Astrocyte of the cerebellum (primary cell): Measurements from ENCODE around the gene MAML1.

Source experiments
- DNase-seq: peaks from one replicate; pipeline ENCODE4 v3.0.0-alpha.2; 2011; ENCODE audit warnings: low read depth
- H3K4me3 ChIP-seq: 2 replicates; pipeline ENCODE4 v1.5.1; 2011; ENCODE audit warnings: mild to moderate bottlenecking, low read depth, low read length, moderate library complexity
- in situ Hi-C: cut with HindIII; loops from 2 replicates; pipeline ENCODE4 v1.10.0; 2017; ENCODE audit warnings: low sequenced_read_pairs
- TF ChIP-seq, protein P1 (sequence below): IDR thresholded peaks from 2 replicates; pipeline ENCODE4 v1.5.1; 2012; ENCODE audit warnings: low read length, low read depth, moderate library complexity, mild to moderate bottlenecking; ENCODE audit errors: missing control alignments

The MAML1 gene

GRCh38 chr5:179802950-179803562 is 70.4 kb downstream of the MAML1 start:
- in situ Hi-C loops: no loop called here
- TF ChIP-seq, protein P1, sequence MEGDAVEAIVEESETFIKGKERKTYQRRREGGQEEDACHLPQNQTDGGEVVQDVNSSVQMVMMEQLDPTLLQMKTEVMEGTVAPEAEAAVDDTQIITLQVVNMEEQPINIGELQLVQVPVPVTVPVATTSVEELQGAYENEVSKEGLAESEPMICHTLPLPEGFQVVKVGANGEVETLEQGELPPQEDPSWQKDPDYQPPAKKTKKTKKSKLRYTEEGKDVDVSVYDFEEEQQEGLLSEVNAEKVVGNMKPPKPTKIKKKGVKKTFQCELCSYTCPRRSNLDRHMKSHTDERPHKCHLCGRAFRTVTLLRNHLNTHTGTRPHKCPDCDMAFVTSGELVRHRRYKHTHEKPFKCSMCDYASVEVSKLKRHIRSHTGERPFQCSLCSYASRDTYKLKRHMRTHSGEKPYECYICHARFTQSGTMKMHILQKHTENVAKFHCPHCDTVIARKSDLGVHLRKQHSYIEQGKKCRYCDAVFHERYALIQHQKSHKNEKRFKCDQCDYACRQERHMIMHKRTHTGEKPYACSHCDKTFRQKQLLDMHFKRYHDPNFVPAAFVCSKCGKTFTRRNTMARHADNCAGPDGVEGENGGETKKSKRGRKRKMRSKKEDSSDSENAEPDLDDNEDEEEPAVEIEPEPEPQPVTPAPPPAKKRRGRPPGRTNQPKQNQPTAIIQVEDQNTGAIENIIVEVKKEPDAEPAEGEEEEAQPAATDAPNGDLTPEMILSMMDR: no peak

GRCh38 chr5:179803651-179804554 is 71.3 kb downstream of the MAML1 start:
- no peak overlapping the region for H3K4me3 ChIP-seq
- in situ Hi-C loops: no loop called here
- TF ChIP-seq, protein P1: no peak
- DNase-seq: no peak

More at GRCh38 chr5:179802950-179803562, 70.4 kb downstream of the MAML1 start:
- no peak for DNase-seq
- no peak overlapping the region for H3K4me3 ChIP-seq

GRCh38 chr5:179804555-179804947 is 71.9 kb downstream of the MAML1 start:
- in situ Hi-C loops: no loop called here
- H3K4me3 ChIP-seq: peak overlapping the region; percentile 72
- TF ChIP-seq, protein P1: no peak
- no peak for DNase-seq

DNA sequence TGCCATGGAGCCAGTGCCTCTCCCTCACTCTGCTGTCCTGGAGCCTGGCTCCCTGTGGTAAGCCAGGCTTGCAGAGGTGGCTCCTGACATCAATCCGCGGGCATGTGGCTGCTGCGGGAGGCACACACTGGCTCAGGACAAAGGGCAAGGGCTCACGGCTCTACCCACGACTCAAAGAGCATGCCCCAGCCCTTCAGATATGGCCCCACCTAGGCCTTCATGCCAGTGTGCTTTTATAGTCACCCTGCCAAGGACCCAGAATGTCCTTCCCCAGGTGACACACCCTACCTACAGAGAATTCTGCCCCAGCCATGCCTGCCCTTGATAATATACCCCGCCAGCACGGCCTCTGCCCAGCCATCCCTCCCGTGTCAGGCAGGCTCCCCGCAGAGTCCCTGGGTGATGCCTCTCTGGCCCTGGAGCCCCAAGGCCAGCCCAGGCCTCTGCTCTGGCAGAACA is 72.5 kb downstream of the MAML1 start:
- in situ Hi-C loops: no loop called here
- H3K4me3 ChIP-seq: peak overlapping the region; percentile 72
- TF ChIP-seq, protein P1: no peak
- DNase-seq: no peak

- TF ChIP-seq, protein P1: no peak
- DNase-seq: no peak
- in situ Hi-C loops: no loop called here
- peak overlapping the region; percentile 72 for H3K4me3 ChIP-seq
These were observed 73.1 kb downstream of the MAML1 start for GRCh38 chr5:179805529-179806249.
